SU-DHL-6 (cell line): Measurements from ENCODE around the gene FARS2.

Experiments used
- EZH2phosphoT487 ChIP-seq: fragments of 200-600 bp; sonication (generic), shearing (Covaris generic); conservative IDR thresholded peaks from 2 replicates; pipeline ENCODE4 v1.6.1; 2018; ENCODE audit warnings: mild to moderate bottlenecking, antibody characterized with exemption, low read length, moderate library complexity, mixed read lengths
- TF ChIP-seq, protein P1 (sequence below): fragments of 200-600 bp; sonication (generic); IDR thresholded peaks from one replicate; pipeline ENCODE4 v1.5.1; 2017; ENCODE audit warnings: antibody characterized with exemption, mild to moderate bottlenecking, low read length, moderate library complexity; ENCODE audit not compliant: insufficient read depth, poor library complexity, severe bottlenecking

DNA sequence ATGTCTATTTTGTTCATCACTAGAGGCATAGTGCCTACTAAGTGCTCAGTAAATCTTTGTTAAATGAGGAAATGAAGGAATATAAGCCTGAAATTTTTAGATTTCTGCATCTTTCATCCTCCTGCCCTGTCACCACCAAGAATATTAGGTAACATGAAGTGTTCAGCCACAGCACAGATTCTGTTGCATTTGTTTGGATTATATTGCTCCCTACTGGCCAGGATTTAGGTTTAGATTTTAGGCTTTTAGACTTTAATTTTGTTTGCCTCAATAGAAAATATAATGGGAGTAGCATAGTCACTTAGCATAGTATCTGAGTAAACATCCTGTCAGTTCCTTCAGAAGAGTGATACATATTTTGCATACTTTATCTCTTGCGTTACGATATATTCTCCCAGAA lies 14.2 kb downstream of the FARS2 start:
- no peak for TF ChIP-seq EZH2phosphoT487
- TF ChIP-seq, protein P1, sequence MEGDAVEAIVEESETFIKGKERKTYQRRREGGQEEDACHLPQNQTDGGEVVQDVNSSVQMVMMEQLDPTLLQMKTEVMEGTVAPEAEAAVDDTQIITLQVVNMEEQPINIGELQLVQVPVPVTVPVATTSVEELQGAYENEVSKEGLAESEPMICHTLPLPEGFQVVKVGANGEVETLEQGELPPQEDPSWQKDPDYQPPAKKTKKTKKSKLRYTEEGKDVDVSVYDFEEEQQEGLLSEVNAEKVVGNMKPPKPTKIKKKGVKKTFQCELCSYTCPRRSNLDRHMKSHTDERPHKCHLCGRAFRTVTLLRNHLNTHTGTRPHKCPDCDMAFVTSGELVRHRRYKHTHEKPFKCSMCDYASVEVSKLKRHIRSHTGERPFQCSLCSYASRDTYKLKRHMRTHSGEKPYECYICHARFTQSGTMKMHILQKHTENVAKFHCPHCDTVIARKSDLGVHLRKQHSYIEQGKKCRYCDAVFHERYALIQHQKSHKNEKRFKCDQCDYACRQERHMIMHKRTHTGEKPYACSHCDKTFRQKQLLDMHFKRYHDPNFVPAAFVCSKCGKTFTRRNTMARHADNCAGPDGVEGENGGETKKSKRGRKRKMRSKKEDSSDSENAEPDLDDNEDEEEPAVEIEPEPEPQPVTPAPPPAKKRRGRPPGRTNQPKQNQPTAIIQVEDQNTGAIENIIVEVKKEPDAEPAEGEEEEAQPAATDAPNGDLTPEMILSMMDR = no peak
